HG02623 (cell line): Measurements from ENCODE around the gene LIG1.
"Not testable (repeated sequence)": the region's sequence is repeated elsewhere in the genome, so short reads cannot be mapped to it uniquely, and the experiment has no call there.

Experiments
- ATAC-seq: cut with Tn5 transposase; IDR thresholded peaks from one replicate; pipeline ENCODE4 v1.9.1; 2021; ENCODE audit warnings: moderate library complexity; ENCODE audit not compliant: unreplicated experiment

LIG1 gene

GRCh38 chr19:48085904-48086864 is 84.0 kb downstream of the LIG1 start:
- ATAC-seq = no peak

GRCh38 chr19:48085076-48085475 is 85.1 kb downstream of the LIG1 start:
- ATAC-seq = no peak

- no peak for ATAC-seq
Observed at GRCh38 chr19:48081106-48081505, 89.0 kb downstream of the LIG1 start.

GRCh38 chr19:48070177-48070769 is 99.9 kb downstream of the LIG1 start:
- ATAC-seq = not testable (repeated sequence)

- ATAC-seq = no peak
Observed at GRCh38 chr19:48069435-48069834, 100.7 kb downstream of the LIG1 start.
